Amniotic epithelial cell (primary cell): Measurements from ENCODE around the gene CEACAM19.
A peak's percentile ranks its signal among the peaks of the same experiment; 100 is the strongest.
"Not testable (repeated sequence)": the region's sequence is repeated elsewhere in the genome, so short reads cannot be mapped to it uniquely, and the experiment has no call there.

Experiments
- DNase-seq: peaks from one replicate; pipeline ENCODE4 v3.0.0-alpha.2; 2010; ENCODE audit warnings: low read depth

Gene CEACAM19

DNA sequence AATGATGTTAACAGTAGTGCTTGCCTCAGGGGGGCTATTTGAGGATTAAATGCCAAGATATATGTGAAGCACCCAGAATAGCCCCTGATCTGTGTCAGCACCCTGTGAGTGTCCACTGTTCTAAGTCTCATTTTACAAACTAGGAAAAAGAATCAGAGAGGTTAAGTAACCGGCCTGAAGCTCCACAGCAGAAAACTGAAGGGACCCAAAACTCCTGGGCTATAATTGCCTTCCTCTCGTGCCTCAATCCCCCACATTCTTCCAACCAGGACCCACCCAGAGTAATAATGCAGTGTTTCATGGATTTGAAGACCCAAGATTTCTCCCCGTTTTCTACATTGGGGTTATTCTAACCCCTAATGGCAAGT lies 25.2 kb upstream of the CEACAM19 start:
- DNase-seq = no peak

DNA sequence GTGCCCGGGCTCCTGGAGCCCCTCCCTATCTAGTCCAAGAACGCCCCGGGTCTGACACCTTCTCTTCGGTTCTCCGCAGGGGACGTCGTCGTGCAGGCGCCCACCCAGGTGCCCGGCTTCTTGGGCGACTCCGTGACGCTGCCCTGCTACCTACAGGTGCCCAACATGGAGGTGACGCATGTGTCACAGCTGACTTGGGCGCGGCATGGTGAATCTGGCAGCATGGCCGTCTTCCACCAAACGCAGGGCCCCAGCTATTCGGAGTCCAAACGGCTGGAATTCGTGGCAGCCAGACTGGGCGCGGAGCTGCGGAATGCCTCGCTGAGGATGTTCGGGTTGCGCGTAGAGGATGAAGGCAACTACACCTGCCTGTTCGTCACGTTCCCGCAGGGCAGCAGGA lies 24.1 kb upstream of the CEACAM19 start:
- no peak for DNase-seq

DNA sequence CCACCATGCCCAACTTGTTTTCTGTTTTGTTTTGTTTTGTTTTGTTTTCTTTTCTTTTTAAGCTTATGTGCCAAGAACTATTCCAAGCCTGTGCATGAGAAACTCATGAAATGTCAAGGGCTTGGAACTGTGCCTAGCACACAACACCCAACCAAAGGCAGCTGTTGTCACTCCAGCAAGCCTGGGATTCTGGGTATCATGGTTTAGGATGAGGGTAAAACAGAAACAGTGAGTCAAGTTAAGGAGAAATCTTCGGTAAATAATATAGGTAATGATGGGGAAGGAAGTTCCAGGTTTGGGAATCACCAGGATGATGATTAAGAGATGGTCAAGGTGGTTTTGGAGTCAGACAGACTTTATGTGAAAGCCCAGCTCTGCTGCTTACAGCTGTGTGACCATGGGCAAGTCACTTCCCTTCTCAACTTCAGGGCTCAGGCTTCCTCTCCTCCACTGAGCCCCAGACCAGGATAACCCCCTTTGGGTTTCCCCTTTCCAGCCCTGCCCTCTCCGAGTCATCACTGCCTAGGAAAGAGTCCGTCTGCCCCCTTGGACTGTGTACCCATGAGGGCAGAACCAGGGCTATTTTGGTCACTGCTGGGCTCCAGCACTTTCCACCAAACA lies 22.5 kb upstream of the CEACAM19 start:
- DNase-seq = peak; percentile 48

DNA sequence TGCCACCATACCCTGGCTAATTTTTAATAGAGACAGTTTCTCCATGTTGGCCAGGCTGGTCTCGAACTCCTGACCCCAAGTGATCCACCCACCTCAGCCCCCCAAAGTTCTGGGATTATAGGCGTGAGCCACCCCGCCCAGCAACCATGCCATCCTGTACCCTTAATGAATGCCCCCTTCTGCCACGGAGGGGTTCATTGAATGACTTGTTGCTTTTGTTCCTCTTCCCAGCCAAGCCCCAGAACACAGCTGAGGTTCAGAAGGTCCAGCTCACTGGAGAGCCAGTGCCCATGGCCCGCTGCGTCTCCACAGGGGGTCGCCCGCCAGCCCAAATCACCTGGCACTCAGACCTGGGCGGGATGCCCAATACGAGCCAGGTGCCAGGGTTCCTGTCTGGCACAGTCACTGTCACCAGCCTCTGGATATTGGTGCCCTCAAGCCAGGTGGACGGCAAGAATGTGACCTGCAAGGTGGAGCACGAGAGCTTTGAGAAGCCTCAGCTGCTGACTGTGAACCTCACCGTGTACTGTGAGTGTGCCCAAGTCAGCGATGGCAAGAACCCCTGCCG lies 21.6 kb upstream of the CEACAM19 start:
- DNase-seq = no peak

DNA sequence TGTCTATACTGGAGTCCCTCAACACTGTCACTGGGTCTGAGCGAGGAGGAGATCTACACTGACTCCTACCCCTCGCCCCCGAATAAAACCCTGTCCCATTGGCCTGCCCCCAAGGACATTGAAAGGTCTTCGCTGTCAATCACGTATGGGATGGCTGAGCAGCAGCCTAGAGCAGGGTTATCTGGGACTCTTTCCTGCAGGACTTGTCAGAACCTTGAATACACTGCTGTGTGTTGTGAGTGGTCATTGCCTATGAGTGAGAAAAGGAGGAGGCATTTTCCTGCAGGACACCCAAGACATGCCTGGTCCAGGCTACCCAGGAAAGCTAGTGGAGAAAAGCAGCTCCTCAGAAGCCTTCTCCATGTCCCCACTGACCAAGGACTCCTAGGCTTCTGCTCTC lies 17.9 kb upstream of the CEACAM19 start:
- DNase-seq = no peak

DNA sequence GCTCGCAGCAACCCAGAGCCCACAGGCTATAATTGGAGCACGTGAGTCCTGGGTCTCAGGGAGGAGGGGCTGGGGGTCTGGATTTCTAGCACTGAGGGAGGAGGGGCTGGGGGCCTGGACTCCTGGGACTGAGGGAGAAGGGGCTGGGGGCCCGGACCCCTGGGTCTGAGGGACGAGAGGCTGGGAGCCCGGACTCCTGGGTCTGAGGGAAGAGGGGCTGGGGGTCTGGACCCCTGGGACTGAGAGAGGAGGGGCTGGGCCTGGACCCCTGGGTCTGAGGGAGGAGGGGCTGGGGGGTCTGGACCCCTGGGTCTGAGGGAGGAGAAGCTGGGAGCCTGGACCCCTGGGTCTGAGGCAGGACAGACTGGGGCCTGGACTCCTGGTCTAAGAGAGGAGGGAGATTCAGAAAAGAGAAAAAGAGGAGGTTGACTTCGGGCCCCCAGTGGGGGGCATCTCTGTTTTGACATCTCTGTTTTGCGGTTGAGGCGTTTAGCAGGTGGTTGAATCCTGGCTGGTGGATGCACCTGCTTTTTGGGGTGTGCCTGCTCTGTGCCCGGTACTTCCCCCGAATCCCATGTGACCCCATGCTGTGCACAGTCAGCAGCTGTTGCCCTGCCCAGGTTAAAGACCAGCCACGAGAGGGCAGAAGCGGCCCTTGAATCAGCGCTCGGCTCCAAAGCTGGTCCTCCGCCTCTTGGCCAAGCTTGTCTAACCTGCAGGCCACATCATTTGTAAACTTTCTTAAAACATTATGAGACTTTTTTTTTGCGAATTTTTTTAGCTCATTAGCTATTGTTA lies 17.1 kb upstream of the CEACAM19 start:
- peak; percentile 64 for DNase-seq

DNA sequence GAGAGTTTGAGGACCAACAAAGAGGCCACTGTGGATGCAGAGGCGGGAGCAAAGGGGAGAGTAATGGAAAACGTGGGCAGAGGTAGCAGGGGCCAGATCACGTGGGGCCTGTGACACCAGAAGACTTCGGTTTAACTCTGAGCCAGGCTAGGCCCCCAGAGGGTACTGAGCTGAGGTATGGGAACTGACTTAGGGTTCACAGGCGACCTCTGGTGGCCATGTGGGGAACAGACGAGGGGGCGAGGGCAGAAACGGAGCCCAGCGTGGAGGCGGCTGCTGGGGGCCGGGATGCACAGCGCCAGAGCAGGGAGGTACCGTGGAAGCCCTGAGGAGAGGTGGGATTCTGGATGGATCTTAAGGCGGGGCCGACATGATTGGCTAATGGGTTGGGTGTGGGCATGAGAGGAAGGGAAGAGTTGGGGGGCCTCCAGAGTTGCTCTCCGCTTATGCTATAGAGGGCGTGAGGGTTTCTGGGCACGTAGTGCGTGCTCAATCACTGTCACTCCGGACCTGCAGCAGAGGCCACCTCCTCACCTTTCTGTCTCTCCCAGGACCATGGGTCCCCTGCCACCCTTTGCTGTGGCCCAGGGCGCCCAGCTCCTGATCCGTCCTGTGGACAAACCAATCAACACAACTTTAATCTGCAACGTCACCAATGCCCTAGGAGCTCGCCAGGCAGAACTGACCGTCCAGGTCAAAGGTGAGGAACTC lies 13.9 kb upstream of the CEACAM19 start:
- DNase-seq = peak; percentile 45

DNA sequence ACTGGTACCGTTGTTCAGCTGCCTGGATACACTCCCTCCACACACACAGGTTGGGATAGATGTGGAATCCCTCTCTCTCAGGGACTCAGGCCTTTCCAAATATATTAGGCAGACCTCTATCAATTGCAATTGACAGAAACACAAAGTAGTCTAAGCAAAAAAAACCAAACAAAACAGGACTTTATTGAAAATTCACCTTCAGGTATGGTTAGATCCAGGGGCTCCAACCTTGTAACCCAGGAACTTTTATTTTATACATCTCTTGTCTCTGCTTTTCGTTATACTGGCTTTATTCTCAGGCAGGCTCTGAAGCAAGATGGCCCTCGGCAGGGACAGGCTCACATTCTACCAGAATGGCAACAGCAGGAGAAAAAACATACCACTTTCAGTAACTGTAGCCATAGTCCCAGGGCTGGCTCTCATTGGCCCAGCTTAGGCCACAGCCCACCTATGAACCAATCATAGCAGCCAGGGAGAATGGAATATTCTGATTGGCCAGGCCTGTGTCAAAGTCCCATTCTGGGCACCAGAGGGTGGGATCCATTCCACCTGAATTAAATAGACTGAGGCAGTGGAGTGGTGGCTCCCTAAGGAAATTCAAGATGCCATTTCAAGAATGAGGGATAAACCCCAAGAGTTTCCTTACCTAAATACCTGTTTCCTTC lies 13.1 kb upstream of the CEACAM19 start:
- DNase-seq = no peak

DNA sequence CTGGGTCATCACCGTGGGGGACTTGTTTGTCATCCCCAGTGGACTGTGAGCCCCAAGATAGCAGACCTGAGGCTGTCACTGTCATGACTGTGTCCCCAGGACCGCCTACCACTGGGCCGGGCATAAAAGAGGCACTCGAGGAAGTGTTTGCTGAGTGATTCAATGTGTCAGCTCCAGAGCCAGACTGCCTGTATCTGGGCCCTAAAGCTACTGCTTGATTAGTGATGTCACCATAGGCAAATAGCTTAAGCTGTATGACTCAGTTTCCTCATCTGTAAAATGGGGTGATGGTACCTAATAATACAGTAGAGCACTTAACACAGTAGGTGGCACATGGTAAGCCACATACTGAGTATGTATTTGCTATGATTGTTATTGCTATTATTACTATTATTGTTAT lies 11.2 kb upstream of the CEACAM19 start:
- no peak for DNase-seq

DNA sequence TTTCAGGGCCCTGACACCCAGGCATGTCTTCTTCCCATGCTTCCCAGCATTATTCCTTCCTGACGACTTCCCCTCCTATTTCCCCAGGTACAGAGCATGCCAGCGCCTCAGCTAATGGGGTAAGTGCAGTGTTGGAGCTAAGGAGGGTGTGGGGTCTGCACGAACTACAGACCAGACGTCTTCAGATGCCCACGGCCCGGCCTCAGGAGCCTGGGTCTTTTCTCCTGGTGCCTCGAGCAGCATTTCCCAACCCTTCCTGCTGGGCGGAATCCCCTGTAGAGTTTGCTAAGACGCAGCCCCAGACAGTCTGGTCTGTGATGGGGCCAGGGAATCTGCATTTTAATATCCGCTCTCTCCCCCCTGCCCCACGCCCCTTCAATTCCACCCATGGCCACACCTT lies 10.1 kb upstream of the CEACAM19 start:
- no peak for DNase-seq

DNA sequence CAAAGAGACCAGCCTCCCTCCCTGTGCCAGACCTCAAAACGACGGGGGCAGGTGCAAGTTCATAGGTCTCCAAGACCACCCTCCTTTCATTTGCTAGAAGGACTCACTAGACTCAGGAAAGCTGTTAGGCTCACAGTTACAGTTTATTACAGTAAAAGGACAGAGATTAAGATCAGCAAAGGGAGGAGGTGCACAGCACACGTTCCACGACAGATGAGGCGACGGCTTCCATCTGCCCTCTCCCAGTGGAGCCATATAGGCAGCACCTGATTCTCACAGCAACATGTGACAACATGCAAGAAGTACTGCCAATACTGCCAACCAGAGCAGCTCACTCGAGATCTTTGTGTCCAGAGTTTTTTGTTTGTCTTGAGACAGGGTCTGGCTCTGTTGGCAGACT lies 9.4 kb upstream of the CEACAM19 start:
- DNase-seq = no peak

DNA sequence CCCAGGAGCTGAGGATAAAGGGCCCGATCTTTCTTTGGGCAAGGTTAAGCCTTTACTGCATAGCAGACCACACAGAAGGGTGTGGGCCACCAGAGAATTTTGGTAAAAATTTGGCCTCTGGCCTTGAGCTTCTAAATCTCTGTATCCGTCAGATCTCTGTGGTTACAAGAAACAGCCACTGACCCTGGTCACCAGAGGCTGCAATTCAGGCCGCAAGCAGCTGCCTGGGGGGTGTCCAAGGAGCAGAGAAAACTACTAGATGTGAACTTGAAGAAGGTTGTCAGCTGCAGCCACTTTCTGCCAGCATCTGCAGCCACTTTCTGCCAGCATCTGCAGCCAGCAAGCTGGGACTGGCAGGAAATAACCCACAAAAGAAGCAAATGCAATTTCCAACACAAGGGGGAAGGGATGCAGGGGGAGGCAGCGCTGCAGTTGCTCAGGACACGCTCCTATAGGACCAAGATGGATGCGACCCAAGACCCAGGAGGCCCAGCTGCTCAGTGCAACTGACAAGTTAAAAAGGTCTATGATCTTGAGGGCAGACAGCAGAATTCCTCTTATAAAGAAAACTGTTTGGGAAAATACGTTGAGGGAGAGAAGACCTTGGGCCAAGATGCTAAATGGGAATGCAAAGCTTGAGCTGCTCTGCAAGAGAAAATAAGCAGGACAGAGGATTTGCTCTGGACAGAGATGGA lies 8.4 kb upstream of the CEACAM19 start:
- DNase-seq = peak; percentile 47

DNA sequence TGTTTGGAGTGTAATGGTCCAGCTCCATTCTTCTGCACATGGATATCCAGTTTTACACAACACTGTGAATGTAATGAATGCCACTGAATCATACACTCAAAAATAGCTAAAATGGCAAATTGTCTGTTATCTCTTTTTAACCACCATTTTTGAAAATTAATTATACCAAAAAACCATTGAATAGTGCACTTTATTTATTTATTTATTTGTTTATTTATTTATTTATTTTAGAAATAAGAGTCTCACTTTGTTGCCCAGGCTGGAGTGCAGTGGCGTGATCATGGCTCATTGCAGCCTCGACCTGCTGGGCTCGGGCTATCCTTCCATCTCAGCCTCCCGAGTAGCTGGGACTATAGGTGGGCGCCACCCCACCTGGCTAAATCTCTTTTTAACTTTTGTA lies 7.3 kb upstream of the CEACAM19 start:
- DNase-seq = no peak

DNA sequence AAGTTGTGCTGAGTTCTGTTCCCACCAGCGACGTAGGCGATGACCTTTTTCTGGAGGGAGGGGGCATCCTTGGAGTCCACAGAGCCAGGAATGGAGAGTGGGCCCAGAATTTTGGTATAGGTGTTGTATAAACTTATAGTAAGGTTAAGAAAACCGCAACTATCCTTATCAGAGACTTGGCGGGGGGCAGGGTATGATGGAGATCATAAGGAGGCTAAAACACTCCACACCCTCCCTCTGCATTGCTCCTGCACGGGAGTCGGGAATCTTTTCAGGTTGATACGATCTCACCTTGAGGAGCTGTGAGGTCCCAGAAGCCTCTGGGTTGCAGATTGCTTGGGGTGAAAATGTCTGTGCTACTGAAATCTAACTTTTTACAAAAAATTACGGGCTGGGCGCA lies 6.3 kb upstream of the CEACAM19 start:
- DNase-seq = no peak

DNA sequence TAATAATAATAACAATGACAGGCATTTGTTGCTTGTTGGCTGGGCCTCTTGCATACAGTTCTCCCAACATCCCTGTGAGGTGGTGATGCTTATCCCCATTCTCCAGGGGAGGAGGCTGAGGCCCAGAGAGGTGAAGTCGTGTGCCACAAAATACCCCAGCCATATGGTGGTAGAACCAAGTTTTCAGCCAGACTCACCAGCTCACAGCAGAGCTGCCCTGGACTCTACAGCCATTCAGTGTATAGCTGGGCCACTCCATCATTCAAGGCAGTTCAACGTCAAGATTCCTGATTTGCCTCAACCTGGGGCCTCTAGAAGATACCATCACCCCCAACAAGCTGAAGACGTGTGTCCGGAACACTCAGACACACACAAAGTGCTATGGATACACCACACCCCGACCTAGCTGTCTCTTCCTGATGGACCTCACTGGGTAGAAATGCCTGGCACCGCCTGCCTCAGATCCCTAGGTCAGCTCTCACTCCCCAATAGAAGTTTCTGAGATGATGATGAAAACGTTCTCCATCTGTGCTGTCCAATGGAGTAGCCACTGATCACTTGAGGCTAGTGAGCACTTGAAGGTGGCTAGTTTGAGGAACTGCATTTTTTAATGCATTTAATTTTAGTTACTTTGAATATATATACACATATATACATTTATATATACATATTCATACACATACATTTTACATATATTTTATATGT lies 4.3 kb upstream of the CEACAM19 start:
- no peak for DNase-seq

DNA sequence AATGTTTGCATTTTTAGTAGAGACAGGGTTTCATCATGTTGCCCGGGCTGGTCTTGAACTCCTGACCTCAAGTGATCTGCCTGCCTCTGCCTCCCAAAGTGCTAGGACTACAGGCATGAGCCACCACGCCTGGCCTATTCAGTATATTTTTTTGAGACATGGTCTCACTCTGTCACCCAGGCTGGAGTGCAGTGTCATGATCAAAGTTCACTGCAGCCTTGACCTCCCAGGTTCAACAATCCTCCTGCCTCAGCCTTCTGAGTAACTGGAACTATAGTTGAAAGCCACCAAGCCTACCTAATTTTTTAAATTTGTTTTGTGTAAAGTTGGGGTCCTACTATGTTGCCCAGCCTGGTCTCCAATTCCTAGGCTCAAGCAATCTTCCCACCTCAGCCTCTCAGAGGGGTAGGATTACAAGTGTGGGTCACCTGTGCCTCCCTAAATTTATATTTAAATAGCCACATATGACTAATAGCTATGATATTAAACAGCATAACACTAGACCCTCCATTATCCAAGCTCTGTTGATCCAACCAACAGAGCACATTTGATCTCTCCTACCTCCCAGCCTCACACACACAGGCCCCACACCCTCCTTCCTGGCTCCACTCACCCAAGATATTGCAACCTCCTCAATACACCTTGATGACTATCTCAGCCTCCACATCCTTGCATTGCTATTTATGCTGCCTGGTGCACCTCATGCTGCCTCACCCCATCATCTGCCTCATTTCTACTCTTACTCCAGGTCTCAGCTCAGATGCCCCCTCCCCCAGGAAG lies 2.1 kb upstream of the CEACAM19 start:
- DNase-seq = no peak

DNA sequence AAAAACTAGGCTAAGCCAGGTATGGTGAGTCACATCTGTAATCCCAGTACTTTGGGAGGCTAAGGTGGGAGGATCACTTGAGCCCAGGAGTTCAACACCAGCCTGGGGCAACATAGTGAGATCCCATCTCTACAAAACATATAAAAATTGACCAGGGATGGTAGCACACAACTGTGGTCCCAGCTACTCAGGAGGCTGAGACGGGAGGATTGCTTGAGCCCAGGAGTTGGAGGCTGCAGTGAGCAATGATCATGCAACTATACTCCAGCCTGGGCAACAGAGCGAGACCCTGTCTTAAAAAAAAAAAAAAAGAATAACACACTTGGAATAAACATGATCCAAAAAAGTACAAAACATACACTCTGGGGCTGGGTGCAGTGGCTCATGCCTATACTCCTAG lies 1.3 kb upstream of the CEACAM19 start:
- DNase-seq = not testable (repeated sequence)

DNA sequence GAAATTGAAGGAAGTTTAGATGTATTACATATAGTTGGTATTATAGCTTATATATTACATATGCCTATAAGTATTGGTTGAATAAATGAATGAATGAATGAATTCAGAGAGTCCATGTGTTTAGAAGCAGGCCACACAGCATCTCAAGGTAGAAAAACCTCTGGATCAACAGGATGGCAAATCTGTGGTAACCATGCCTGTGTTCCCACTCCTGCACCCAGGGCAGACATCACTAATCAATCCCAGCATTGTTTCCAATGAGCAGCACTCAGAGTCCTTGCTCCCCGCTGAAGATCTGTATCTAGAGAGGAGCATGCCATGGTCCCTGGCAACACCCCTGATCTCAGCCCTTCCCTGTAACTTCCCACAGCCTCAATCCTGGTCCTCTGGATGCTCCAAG lies 944 bp downstream of the CEACAM19 start:
- no peak for DNase-seq

DNA sequence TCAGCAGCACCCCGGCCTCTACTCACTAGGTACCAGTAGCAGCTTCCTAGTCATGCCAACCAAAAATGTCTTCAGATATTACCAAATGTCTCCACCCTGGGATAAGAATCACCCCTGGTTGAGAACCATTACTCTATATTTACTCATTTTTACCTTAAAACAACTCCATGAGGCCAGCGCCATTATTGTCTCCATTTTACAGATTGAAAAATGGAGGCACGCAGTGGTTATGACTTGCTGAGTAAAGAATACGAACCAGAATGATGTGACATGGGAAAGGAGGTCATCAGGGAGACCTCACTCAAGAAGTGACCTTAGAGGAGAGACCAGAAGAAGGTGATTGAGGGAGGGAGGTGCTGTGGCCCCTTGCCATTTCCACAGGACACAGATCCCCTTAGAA lies 2.2 kb downstream of the CEACAM19 start:
- DNase-seq = no peak

DNA sequence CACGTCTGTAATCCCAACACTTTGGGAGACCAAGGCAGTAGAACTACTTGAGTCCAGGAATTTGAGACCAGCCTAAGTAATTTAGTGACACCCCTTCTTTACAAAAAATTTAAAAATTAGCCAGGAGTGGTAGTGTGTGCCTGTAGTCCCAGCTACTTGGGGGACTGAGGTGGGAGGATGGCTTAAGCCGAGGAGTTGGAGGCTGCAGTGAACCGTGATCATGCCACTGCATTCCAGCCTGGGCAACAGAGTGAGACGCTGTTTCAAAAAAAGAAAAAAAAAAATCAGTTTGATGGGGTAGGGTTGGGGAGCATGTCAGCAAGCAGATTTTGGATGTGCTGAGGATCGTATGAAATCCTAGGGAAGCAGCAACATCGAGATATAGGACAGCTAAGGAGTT lies 4.2 kb downstream of the CEACAM19 start:
- DNase-seq = no peak
